B cell (primary cell): ENCODE measurements around the gene GZMB. TPM values are rescaled to one million over a fixed set of nuclear protein-coding genes. Genes with fewer than 3 reads are reported as not detected.

Source experiments
- ATAC-seq: fragments of 200-7000 bp; cut with Tn5 transposase; one replicate; pipeline ENCODE4 v1.10.0; 2021; ENCODE audit warnings: low read depth, mild to moderate bottlenecking, moderate number of reproducible peaks, moderate library complexity
- CTCF ChIA-PET: fragments of 350-600 bp; sonication (Branson Sonifier 250); formaldehyde crosslinking; loops from one replicate; lab custom pipeline; 2021; ENCODE audit warnings: antibody characterized with exemption, inconsistent platforms; lab: Charles Lee
- POLR2A ChIA-PET: fragments of 350-600 bp; sonication (Branson Sonifier 250); formaldehyde crosslinking; loops from one replicate; lab custom pipeline; 2021; ENCODE audit warnings: antibody characterized with exemption; lab: Charles Lee
- DNase-seq: peaks from one replicate; pipeline ENCODE4 v3.0.0; 2013
- H2AFZ ChIP-seq: 2 replicates; pipeline ENCODE4 v1.6.1; 2012; ENCODE audit warnings: mild to moderate bottlenecking, low read depth, low read length; ENCODE audit not compliant: insufficient read depth, poor library complexity, severe bottlenecking
- H3K27ac ChIP-seq, 2 donors: 1 replicate in 1 of 2; 2 replicates in 1 of 2; pipeline ENCODE4 v1.5.1; 2012 to 2013; ENCODE audit warnings: low read length in 2 of 2, mild to moderate bottlenecking in 2 of 2, moderate library complexity in 1 of 2
- H3K27me3 ChIP-seq, 4 experiments: fragments of 200-600 bp in 1 of 4; sonication (generic) in 1 of 4; replicated peaks in 1 of 4; 1 replicate in 2 of 4; 2 replicates in 2 of 4; pipeline versions ENCODE4 v1.6.1 to v1.7.0; 2013 to 2016; ENCODE audit warnings: low read length in 3 of 4, mild to moderate bottlenecking in 2 of 4, mixed read lengths in 1 of 4, moderate library complexity in 1 of 4; ENCODE audit not compliant: insufficient read depth in 4 of 4, control insufficient read depth in 3 of 4; ENCODE audit errors: control extremely low read depth in 1 of 4
- H3K36me3 ChIP-seq, 2 experiments: replicated peaks in 1 of 2; 1 replicate in 1 of 2; 2 replicates in 1 of 2; pipeline versions ENCODE4 v1.6.1 to v1.7.1; 2013; ENCODE audit warnings: low read length in 1 of 2; ENCODE audit not compliant: insufficient read depth in 2 of 2, control insufficient read depth in 1 of 2; ENCODE audit errors: control extremely low read depth in 1 of 2, extremely low read depth in 1 of 2
- H3K4me1 ChIP-seq, 2 donors: fragments of 200-600 bp in 1 of 2; sonication (generic) in 1 of 2; 1 replicate in 1 of 2; 2 replicates in 1 of 2; pipeline versions ENCODE4 v1.5.1 to v1.6.1; 2013 to 2017; ENCODE audit warnings: low read length in 2 of 2; ENCODE audit not compliant: control insufficient read depth in 2 of 2, insufficient read depth in 2 of 2
- H3K4me2 ChIP-seq: replicated peaks from 2 replicates; pipeline ENCODE3; 2012; ENCODE audit warnings: mild to moderate bottlenecking, low read depth, low read length; ENCODE audit not compliant: poor library complexity, severe bottlenecking
- H3K4me3 ChIP-seq, 5 experiments: fragments of 200-600 bp in 1 of 5; sonication (generic) in 1 of 5; 1 replicate in 3 of 5; 2 replicates in 2 of 5; pipeline versions ENCODE4 v1.5.1 to v1.7.0; 2011 to 2016; ENCODE audit warnings: low read length in 4 of 5, mild to moderate bottlenecking in 4 of 5, low read depth in 2 of 5, control low read depth in 1 of 5, moderate library complexity in 1 of 5; ENCODE audit not compliant: insufficient read depth in 1 of 5; ENCODE audit errors: control extremely low read depth in 1 of 5, extremely low read depth in 1 of 5
- H3K79me2 ChIP-seq: fragments of 200-600 bp; sonication (generic); one replicate; pipeline ENCODE4 v1.6.0; 2016; ENCODE audit warnings: low read length; ENCODE audit not compliant: control insufficient read depth, insufficient read depth
- H3K9ac ChIP-seq: fragments of 200-600 bp; sonication (generic); 2 replicates; pipeline ENCODE4 v1.6.1; 2017; ENCODE audit warnings: mild to moderate bottlenecking, low read length, moderate library complexity
- H3K9me3 ChIP-seq, 3 donors: one replicate each; pipeline versions ENCODE4 v1.6.1 to v1.7.1; 2013; ENCODE audit warnings: low read length in 2 of 3; ENCODE audit not compliant: control insufficient read depth in 2 of 3, insufficient read depth in 1 of 3; ENCODE audit errors: control extremely low read depth in 1 of 3
- H4K20me1 ChIP-seq: 2 replicates; pipeline ENCODE4 v1.6.0; 2012; ENCODE audit warnings: mild to moderate bottlenecking, low read length; ENCODE audit not compliant: insufficient read depth, control insufficient read depth, poor library complexity, severe bottlenecking
- H3K27ac Mint-ChIP-seq: one replicate; pipeline ENCODE4 v1.8.0; 2021; ENCODE audit warnings: mixed read lengths
- H3K27me3 Mint-ChIP-seq: one replicate; pipeline ENCODE4 v1.8.0; 2021; ENCODE audit warnings: mixed read lengths
- H3K4me1 Mint-ChIP-seq: one replicate; pipeline ENCODE4 v1.8.0; 2021; ENCODE audit warnings: mixed read lengths
- H3K4me3 Mint-ChIP-seq: one replicate; pipeline ENCODE4 v1.8.0; 2021; ENCODE audit warnings: mixed read lengths
- H3K9me3 Mint-ChIP-seq: one replicate; pipeline ENCODE4 v1.8.0; 2022; ENCODE audit warnings: mixed read lengths; ENCODE audit not compliant: insufficient read depth
- CTCF ChIP-seq: fragments of 200-600 bp; IDR thresholded peaks from one replicate; pipeline ENCODE4 v1.8.0; 2022; ENCODE audit warnings: antibody characterized with exemption, mild to moderate bottlenecking
- EZH2 ChIP-seq: IDR thresholded peaks from 2 replicates; pipeline ENCODE4 v1.6.1; 2012; ENCODE audit warnings: borderline replicate concordance, low read depth, mild to moderate bottlenecking, moderate library complexity, low read length; ENCODE audit not compliant: insufficient read depth, poor library complexity, severe bottlenecking
- WGBS: methylation state at CpG from one replicate; pipeline ENCODE4 v1.1.5; 2013; ENCODE audit warnings: missing lambda C conversion rate; ENCODE audit not compliant: insufficient coverage; 5-methylcytosine and 5-hydroxymethylcytosine counted together
- intact Hi-C: fragments of 100-400 bp; cut with micrococcal nuclease; formaldehyde crosslinking; loops from one replicate; pipeline ENCODE4 v1.10.0; 2022
- polyA plus RNA-seq: library from polyadenylated mRNA; depleted of rRNA; stranded (reverse); fragments of >200 nt; gene quantifications from 2 replicates; pipeline ENCODE4 v1.2.3, GENCODE V29; 2012
- total RNA-seq, 2 donors: library from RNA; stranded (reverse); fragments of 120-200 nt in 1 of 2; gene quantifications; 1 replicate in 1 of 2; 2 replicates in 1 of 2; pipeline versions ENCODE4 v1.2.3 to v1.2.4, GENCODE V29; 2013 to 2022

Gene GZMB
- total and polyA plus RNA-seq, 2 donors (not counting 1 experiment from before 2014, with no cell fraction given): 0.88 to 1.5 TPM

- TF ChIP-seq EZH2 (no peak), CTCF (no peak)
- Histone ChIP-seq H3K27ac (no peak overlapping the region), H3K27me3 (no peaks in the 10 kb centered on the region), H3K4me1 (peaks cover 25 to 27% of the 10 kb centered on the region in 2 donors), H3K9ac (no peak overlapping the region), H4K20me1 (no peaks in the 10 kb centered on the region), H2AFZ (no peak overlapping the region), H3K4me2 (no peak overlapping the region), H3K79me2 (no peaks in the 10 kb centered on the region), H3K9me3 (peaks cover 0 to 4% (median 0%) of the 10 kb centered on the region in 3 donors), H3K36me3 (no peaks in the 10 kb centered on the region), H3K4me3 (no peak overlapping the region)
- Mint-ChIP-seq H3K9me3 (no peaks in the 10 kb centered on the region), H3K27me3 (peaks cover 10% of the 10 kb centered on the region), H3K27ac (no peak overlapping the region), H3K4me1 (peaks cover 36% of the 10 kb centered on the region), H3K4me3 (no peak overlapping the region)
- WGBS: 80% methylated on average over 1 of the region's 3 CpGs
- intact Hi-C loops: no loop called here
- ATAC-seq: no peak
- POLR2A ChIA-PET: no interaction called here
- CTCF ChIA-PET: interaction anchor here (0.7 to 7.6 kb wide), 20 partner anchors 8 to 526 kb away, joined by 3 to 74 read pairs (median 4); no protein-coding TSS in a partner anchor
- no peak for DNase-seq
These were observed 27.7 kb downstream of the GZMB start for GRCh38 chr14:24606297-24606696.

GRCh38 chr14:24605435-24606190 is 28.4 kb downstream of the GZMB start:
- Histone ChIP-seq H3K9ac (no peak overlapping the region), H3K36me3 (no peaks in the 10 kb centered on the region), H3K4me3 (no peak overlapping the region), H2AFZ (peak overlapping the region; percentile 59), H3K4me2 (no peak overlapping the region), H4K20me1 (no peaks in the 10 kb centered on the region), H3K4me1 (peaks cover 25 to 27% of the 10 kb centered on the region in 2 donors), H3K27me3 (no peaks in the 10 kb centered on the region), H3K9me3 (peaks cover 0 to 4% (median 0%) of the 10 kb centered on the region in 3 donors), H3K27ac (no peak overlapping the region), H3K79me2 (no peaks in the 10 kb centered on the region)
- ChIA-PET CTCF (interaction anchor here (0.7 to 7.6 kb wide), 22 partner anchors 9 to 527 kb away, joined by 3 to 74 read pairs (median 4); no protein-coding TSS in a partner anchor), POLR2A (no interaction called here)
- ATAC-seq (peak; percentile 93), DNase-seq (peak; percentile 73)
- peaks cover 36% of the 10 kb centered on the region for H3K4me1 Mint-ChIP-seq
- intact Hi-C loops: loop anchor here (1.0 kb wide), 1 partner anchor 74 kb away; no protein-coding TSS in a partner anchor
- WGBS: 86% methylated on average over 2 of the region's 3 CpGs
- H3K27ac Mint-ChIP-seq: peak overlapping the region; percentile 57
- peaks cover 13% of the 10 kb centered on the region for H3K27me3 Mint-ChIP-seq
- H3K4me3 Mint-ChIP-seq: no peak overlapping the region
- TF ChIP-seq EZH2 (no peak), CTCF (peak; percentile 92)
- no peaks in the 10 kb centered on the region for H3K9me3 Mint-ChIP-seq
